ENCODE data around the gene ABHD14A.

The ABHD14A gene

GRCh38 chr3:51957520-51958205 lies 17.2 kb upstream of the ABHD14A start:
- no peak for DNase-seq

GRCh38 chr3:51958603-51959521 lies 16.0 kb upstream of the ABHD14A start:
- DNase-seq = no peak

- DNase-seq = no peak
These were observed 15.2 kb upstream of the ABHD14A start for GRCh38 chr3:51959651-51960050.

- DNase-seq = no peak
These were observed 14.5 kb upstream of the ABHD14A start for GRCh38 chr3:51960386-51960785.

GRCh38 chr3:51961011-51961410 lies 13.9 kb upstream of the ABHD14A start:
- no peak for DNase-seq

- DNase-seq = no peak
These were observed 13.0 kb upstream of the ABHD14A start for GRCh38 chr3:51961602-51962569.

GRCh38 chr3:51962854-51963530 lies 11.9 kb upstream of the ABHD14A start:
- peak in 1 of 2 experiments; percentile 56 for DNase-seq

GRCh38 chr3:51963951-51964451 lies 10.9 kb upstream of the ABHD14A start:
- DNase-seq = peak; percentile 76 to 78

- DNase-seq = no peak
These were observed 10.3 kb upstream of the ABHD14A start for GRCh38 chr3:51964521-51964920.

- DNase-seq = no peak
These were observed 8.8 kb upstream of the ABHD14A start for GRCh38 chr3:51966016-51966415.

- DNase-seq = no peak
These were observed 8.4 kb upstream of the ABHD14A start for GRCh38 chr3:51966486-51966885.

- no peak for DNase-seq
These were observed 7.9 kb upstream of the ABHD14A start for GRCh38 chr3:51966922-51967383.

GRCh38 chr3:51967384-51968169 lies 7.3 kb upstream of the ABHD14A start, which contains the start of gene PCBP4:
TSS of gene PCBP4 (minus strand) at chr3:51967454. CDS start at chr3:51961240, 6,214 bp downstream.
- DNase-seq = peak; percentile 13 to 38

- DNase-seq = peak; percentile 44 to 46
These were observed 6.6 kb upstream of the ABHD14A start for GRCh38 chr3:51968170-51968775.

- no peak for DNase-seq
These were observed 5.8 kb upstream of the ABHD14A start for GRCh38 chr3:51968883-51969678.

- DNase-seq = no peak
These were observed 5.0 kb upstream of the ABHD14A start for GRCh38 chr3:51969841-51970240.

- peak in 1 of 2 experiments; percentile 22 for DNase-seq
These were observed 4.1 kb upstream of the ABHD14A start for GRCh38 chr3:51970606-51971300.

GRCh38 chr3:51971350-51971749 lies 3.5 kb upstream of the ABHD14A start:
- no peak for DNase-seq

Data from SHP77 (cell line).